ENCODE data around the gene DNAJC13.

The DNAJC13 gene

GRCh38 chr3:132517311-132517710, 100.0 kb downstream of the DNAJC13 start:
- ATAC-seq (ENCODE audit: insufficient read depth, low read depth) = no peak
- no peaks in the 10 kb centered on the region for H4K20me1 ChIP-seq (ENCODE audit: insufficient read depth, low read length)
- H3K27ac ChIP-seq (ENCODE audit: low read length) = no peak overlapping the region

GRCh38 chr3:132519914-132520313, 102.6 kb downstream of the DNAJC13 start:
- Histone ChIP-seq H4K20me1 (ENCODE audit: insufficient read depth, low read length) (no peaks in the 10 kb centered on the region), H3K79me2 (ENCODE audit: insufficient read depth, low read length) (no peaks in the 10 kb centered on the region), H3K27ac (ENCODE audit: low read length) (no peak overlapping the region), H3K4me3 (ENCODE audit: low read depth in 1 of 2, low read length in 2 of 2) (no peak overlapping the region), H3K4me2 (ENCODE audit: insufficient read depth, low read length) (no peak overlapping the region), H3K9me3 (ENCODE audit: insufficient read depth, low read length, severe bottlenecking) (no peaks in the 10 kb centered on the region), H3K27me3 (ENCODE audit: insufficient read depth, low read length, poor library complexity) (no peaks in the 10 kb centered on the region), H2AFZ (ENCODE audit: low read depth, low read length) (no peak overlapping the region), H3K36me3 (ENCODE audit: insufficient read depth, low read length) (peaks cover 87% of the 10 kb centered on the region), H3K9ac (ENCODE audit: low read depth, low read length) (no peak overlapping the region), H3K4me1 (ENCODE audit: insufficient read depth, low read length) (no peaks in the 10 kb centered on the region)
- no peak for TF ChIP-seq EZH2 (IDR thresholded peaks at IDR 0.05; ENCODE audit: borderline replicate concordance, low read depth, low read length, severe bottlenecking)
- ATAC-seq (ENCODE audit: insufficient read depth, low read depth) (no peak), DNase-seq (no peak)

More at GRCh38 chr3:132517311-132517710, 100.0 kb downstream of the DNAJC13 start:
- Histone ChIP-seq H2AFZ (ENCODE audit: low read depth, low read length) (no peak overlapping the region), H3K9ac (ENCODE audit: low read depth, low read length) (no peak overlapping the region), H3K4me2 (ENCODE audit: insufficient read depth, low read length) (no peak overlapping the region), H3K4me3 (ENCODE audit: low read depth in 1 of 2, low read length in 2 of 2) (no peak overlapping the region), H3K9me3 (ENCODE audit: insufficient read depth, low read length, severe bottlenecking) (no peaks in the 10 kb centered on the region), H3K4me1 (ENCODE audit: insufficient read depth, low read length) (no peaks in the 10 kb centered on the region), H3K36me3 (ENCODE audit: insufficient read depth, low read length) (peaks cover 87% of the 10 kb centered on the region), H3K79me2 (ENCODE audit: insufficient read depth, low read length) (no peaks in the 10 kb centered on the region), H3K27me3 (ENCODE audit: insufficient read depth, low read length, poor library complexity) (no peaks in the 10 kb centered on the region)
- no peak for DNase-seq
- TF ChIP-seq CTCF (IDR thresholded peaks at IDR 0.05; ENCODE audit: borderline replicate concordance, extremely low read depth, low read length, poor library complexity, severe bottlenecking) (no peak), EZH2 (IDR thresholded peaks at IDR 0.05; ENCODE audit: borderline replicate concordance, low read depth, low read length, severe bottlenecking) (no peak)

GRCh38 chr3:132521901-132522300, 104.6 kb downstream of the DNAJC13 start:
- no peak overlapping the region for H3K4me2 ChIP-seq (ENCODE audit: insufficient read depth, low read length)
- no peaks in the 10 kb centered on the region for H4K20me1 ChIP-seq (ENCODE audit: insufficient read depth, low read length)
- H3K27ac ChIP-seq (ENCODE audit: low read length) = no peak overlapping the region
- H3K4me1 ChIP-seq (ENCODE audit: insufficient read depth, low read length) = no peaks in the 10 kb centered on the region
- no peaks in the 10 kb centered on the region for H3K27me3 ChIP-seq (ENCODE audit: insufficient read depth, low read length, poor library complexity)
- H3K9ac ChIP-seq (ENCODE audit: low read depth, low read length) = no peak overlapping the region
- ATAC-seq (ENCODE audit: insufficient read depth, low read depth) (no peak), DNase-seq (no peak)
- H3K79me2 ChIP-seq (ENCODE audit: insufficient read depth, low read length) = no peaks in the 10 kb centered on the region
- H3K4me3 ChIP-seq (ENCODE audit: low read depth in 1 of 2, low read length in 2 of 2) = no peak overlapping the region
- no peaks in the 10 kb centered on the region for H3K9me3 ChIP-seq (ENCODE audit: insufficient read depth, low read length, severe bottlenecking)
- TF ChIP-seq CTCF (IDR thresholded peaks at IDR 0.05; ENCODE audit: borderline replicate concordance, extremely low read depth, low read length, poor library complexity, severe bottlenecking) = no peak
- no peak for TF ChIP-seq EZH2 (IDR thresholded peaks at IDR 0.05; ENCODE audit: borderline replicate concordance, low read depth, low read length, severe bottlenecking)
- H2AFZ ChIP-seq (ENCODE audit: low read depth, low read length) = no peak overlapping the region
- H3K36me3 ChIP-seq (ENCODE audit: insufficient read depth, low read length) = peaks cover 86% of the 10 kb centered on the region

- Histone ChIP-seq H3K9ac (ENCODE audit: low read depth, low read length) (no peak overlapping the region), H3K27ac (ENCODE audit: low read length) (no peak overlapping the region), H3K9me3 (ENCODE audit: insufficient read depth, low read length, severe bottlenecking) (no peaks in the 10 kb centered on the region), H3K79me2 (ENCODE audit: insufficient read depth, low read length) (no peaks in the 10 kb centered on the region), H3K27me3 (ENCODE audit: insufficient read depth, low read length, poor library complexity) (no peaks in the 10 kb centered on the region), H3K4me2 (ENCODE audit: insufficient read depth, low read length) (no peak overlapping the region), H4K20me1 (ENCODE audit: insufficient read depth, low read length) (no peaks in the 10 kb centered on the region), H3K4me3 (ENCODE audit: low read depth in 1 of 2, low read length in 2 of 2) (no peak overlapping the region), H3K4me1 (ENCODE audit: insufficient read depth, low read length) (no peaks in the 10 kb centered on the region), H3K36me3 (ENCODE audit: insufficient read depth, low read length) (peaks cover 84% of the 10 kb centered on the region), H2AFZ (ENCODE audit: low read depth, low read length) (no peak overlapping the region)
- DNase-seq = no peak
- TF ChIP-seq CTCF (IDR thresholded peaks at IDR 0.05; ENCODE audit: borderline replicate concordance, extremely low read depth, low read length, poor library complexity, severe bottlenecking) = no peak
- no peak for TF ChIP-seq EZH2 (IDR thresholded peaks at IDR 0.05; ENCODE audit: borderline replicate concordance, low read depth, low read length, severe bottlenecking)
- no peak for ATAC-seq (ENCODE audit: insufficient read depth, low read depth)
Observed at GRCh38 chr3:132522353-132522752, 105.1 kb downstream of the DNAJC13 start.
